HCT116 (cell line): ENCODE data around the gene CSGALNACT2. TPM values are rescaled to one million over a fixed set of nuclear protein-coding genes. Genes with fewer than 3 reads are reported as not detected.
A peak's percentile ranks its signal among the peaks of the same experiment; 100 is the strongest.

Experiments used
- ATAC-seq: fragments of 200-7000 bp; cut with Tn5 transposase; 2 replicates; pipeline ENCODE4 v1.9.1; 2020; ENCODE audit warnings: mild to moderate bottlenecking, moderate library complexity
- BruUV-seq: library from RNA; stranded (reverse); fragments of 400-500 nt; replicated peaks from 2 replicates; lab custom pipeline; 2021; lab: Mats Ljungman, UMichigan
- CTCF ChIA-PET: fragments of 300-600 bp; sonication (Branson Sonifier 250); formaldehyde crosslinking; loops from one replicate; lab custom pipeline; 2021; ENCODE audit warnings: antibody characterized with exemption; lab: Charles Lee
- POLR2A ChIA-PET: fragments of 300-600, 350-600 bp; sonication (Branson Sonifier 250); formaldehyde crosslinking; loops from one replicate; lab custom pipeline; 2021; ENCODE audit warnings: antibody characterized with exemption; lab: Charles Lee
- RAD21 ChIA-PET, 2 experiments: fragments of 300-600 bp; sonication (Branson Sonifier 250); formaldehyde crosslinking; loops; one replicate each; lab custom pipeline; 2023; ENCODE audit warnings: low total read pairs in 2 of 2; ENCODE audit not compliant: uncharacterized antibody in 2 of 2, unreplicated experiment in 2 of 2, low non-redundant PET in 1 of 2; lab: Charles Lee
- DNase-seq: peaks from one replicate; pipeline ENCODE4 v3.0.0-alpha.2; 2010; ENCODE audit warnings: low read depth, low spot score
- H2AFZ ChIP-seq: fragments of 200-600 bp; shearing (Covaris generic), sonication (generic); 2 replicates; pipeline ENCODE4 v1.6.1; 2017; ENCODE audit warnings: low read depth, mixed run types, mixed read lengths, antibody characterized with exemption, low read length; ENCODE audit not compliant: poor library complexity, severe bottlenecking
- H3K27ac ChIP-seq: 2 replicates; pipeline ENCODE4 v1.5.1; 2012; ENCODE audit warnings: low read depth, low read length
- H3K27me3 ChIP-seq: fragments of 200-600 bp; sonication (generic); 2 replicates; pipeline ENCODE4 v1.6.1; 2016; ENCODE audit warnings: mixed run types, low read length, mixed read lengths; ENCODE audit not compliant: insufficient read depth
- H3K36me3 ChIP-seq, 2 experiments: fragments of 200-500 bp in 1 of 2; fragments of 200-600 bp in 1 of 2; sonication (Bioruptor generic) in 1 of 2; sonication (generic) in 1 of 2; 2 replicates each; pipeline versions ENCODE4 v1.5.1 to v1.6.1; 2014 to 2016; ENCODE audit warnings: low read length in 2 of 2, inconsistent platforms in 1 of 2, mixed read lengths in 1 of 2, mixed run types in 1 of 2; ENCODE audit not compliant: insufficient read depth in 2 of 2, control insufficient read depth in 1 of 2
- H3K4me1 ChIP-seq, 2 experiments: fragments of 200-600 bp in 1 of 2; sonication (generic) in 1 of 2; 2 replicates each; pipeline versions ENCODE4 v1.5.1 to v1.6.1; 2012 to 2017; ENCODE audit warnings: low read length in 2 of 2, inconsistent platforms in 1 of 2, mild to moderate bottlenecking in 1 of 2, mixed read lengths in 1 of 2, mixed run types in 1 of 2, moderate library complexity in 1 of 2; ENCODE audit not compliant: insufficient read depth in 2 of 2, control insufficient read depth in 1 of 2
- H3K4me2 ChIP-seq: fragments of 200-600 bp; sonication (generic); 2 replicates; pipeline ENCODE4 v1.6.1; 2017; ENCODE audit warnings: mixed run types, low read length, mixed read lengths
- H3K4me3 ChIP-seq, 2 experiments: fragments of 200-600 bp in 1 of 2; sonication (generic) in 1 of 2; replicated peaks in 1 of 2; 2 replicates each; pipeline ENCODE4 v1.5.1; 2011 to 2016; ENCODE audit warnings: low read length in 2 of 2, control low read depth in 1 of 2, low read depth in 1 of 2, mild to moderate bottlenecking in 1 of 2, mixed read lengths in 1 of 2, mixed run types in 1 of 2
- H3K79me2 ChIP-seq: fragments of 200-600 bp; sonication (generic); 2 replicates; pipeline ENCODE4 v1.6.1; 2017; ENCODE audit warnings: mild to moderate bottlenecking, mixed run types, low read length, moderate library complexity, mixed read lengths; ENCODE audit not compliant: insufficient read depth
- H3K9ac ChIP-seq: fragments of 200-600 bp; sonication (generic); 2 replicates; pipeline ENCODE4 v1.6.1; 2016; ENCODE audit warnings: low read length, mixed read lengths
- H3K9me2 ChIP-seq: fragments of 200-600 bp; sonication (generic), shearing (Covaris generic); 2 replicates; pipeline ENCODE4 v1.6.1; 2017; ENCODE audit warnings: mixed run types, mild to moderate bottlenecking, moderate library complexity; ENCODE audit not compliant: insufficient read depth
- H3K9me3 ChIP-seq, 2 experiments: fragments of 200-500 bp in 1 of 2; fragments of 200-600 bp in 1 of 2; sonication (Bioruptor generic) in 1 of 2; sonication (generic) in 1 of 2; 2 replicates each; pipeline ENCODE4 v1.6.1; 2014 to 2017; ENCODE audit warnings: low read length in 2 of 2, mixed read lengths in 2 of 2, inconsistent platforms in 1 of 2, low read depth in 1 of 2, mild to moderate bottlenecking in 1 of 2, mixed run types in 1 of 2, moderate library complexity in 1 of 2; ENCODE audit not compliant: control insufficient read depth in 1 of 2, insufficient read depth in 1 of 2
- H4K20me1 ChIP-seq: fragments of 200-600 bp; sonication (generic), shearing (Covaris generic); 2 replicates; pipeline ENCODE4 v1.6.1; 2017; ENCODE audit warnings: mixed run types, mild to moderate bottlenecking, moderate library complexity; ENCODE audit not compliant: insufficient read depth
- ATF3 ChIP-seq: IDR thresholded peaks from 2 replicates; pipeline ENCODE4 v1.6.1; 2012
- CBX3 ChIP-seq: IDR thresholded peaks from 2 replicates; pipeline ENCODE4 v1.6.1; 2012; ENCODE audit warnings: low read depth
- CEBPB ChIP-seq: IDR thresholded peaks from 2 replicates; pipeline ENCODE4 v1.6.1; 2012; ENCODE audit warnings: low read depth
- EZH2 ChIP-seq: fragments of 200-600 bp; sonication (generic); IDR thresholded peaks from 2 replicates; pipeline ENCODE4 v1.6.1; 2017; ENCODE audit warnings: antibody characterized with exemption, mixed run types
- EZH2phosphoT487 ChIP-seq: fragments of 200-600 bp; IDR thresholded peaks from 2 replicates; pipeline ENCODE4 v1.6.1; 2018; ENCODE audit warnings: antibody characterized with exemption, borderline replicate concordance
- FOSL1 ChIP-seq: IDR thresholded peaks from 2 replicates; pipeline ENCODE4 v1.6.1; 2012; ENCODE audit warnings: low read depth
- JUND ChIP-seq: IDR thresholded peaks from 2 replicates; pipeline ENCODE4 v1.6.1; 2012
- MAX ChIP-seq: IDR thresholded peaks from 2 replicates; pipeline ENCODE4 v1.6.1; 2012
- POLR2A ChIP-seq: IDR thresholded peaks from 2 replicates; pipeline ENCODE4 v1.7.0; 2011; ENCODE audit warnings: borderline replicate concordance; ENCODE audit not compliant: insufficient read depth, insufficient read length; ENCODE audit errors: extremely low read depth
- RAD21 ChIP-seq: IDR thresholded peaks from 2 replicates; pipeline ENCODE4 v1.6.1; 2012; ENCODE audit warnings: low read depth, mild to moderate bottlenecking
- SIN3A ChIP-seq: IDR thresholded peaks from 2 replicates; pipeline ENCODE4 v1.6.1; 2012; ENCODE audit warnings: low read depth
- SRF ChIP-seq: IDR thresholded peaks from 2 replicates; pipeline ENCODE4 v1.6.1; 2012; ENCODE audit warnings: low read depth
- YY1 ChIP-seq: IDR thresholded peaks from 2 replicates; pipeline ENCODE4 v1.6.1; 2011; ENCODE audit warnings: low read length, low read depth, moderate library complexity, mild to moderate bottlenecking; ENCODE audit not compliant: insufficient replicate concordance; ENCODE audit errors: extremely low read depth
- ZBTB33 ChIP-seq: IDR thresholded peaks from 2 replicates; pipeline ENCODE4 v1.6.1; 2011; ENCODE audit warnings: mild to moderate bottlenecking, low read length, moderate library complexity; ENCODE audit not compliant: insufficient replicate concordance; ENCODE audit errors: extremely low read depth
- ZFX ChIP-seq: fragments of 450-650 bp; IDR thresholded peaks from 2 replicates; pipeline ENCODE4 v1.6.1; 2017
- ZNF274 ChIP-seq: fragments of 200-500 bp; sonication (Bioruptor generic); IDR thresholded peaks from 2 replicates; pipeline ENCODE4 v1.6.1; 2014; ENCODE audit warnings: mild to moderate bottlenecking, low read depth, low read length, inconsistent platforms
- intact Hi-C: fragments of 100-400 bp; cut with micrococcal nuclease; formaldehyde crosslinking; loops from 2 replicates; pipeline ENCODE4 v1.10.0; 2022
- total RNA-seq: library from RNA; stranded (reverse); gene quantifications from one replicate; pipeline ENCODE4 v1.2.1, GENCODE V29; 2021; ENCODE audit not compliant: unreplicated experiment

Gene CSGALNACT2
- total RNA-seq, 1 experiment from 2014 or later, result 9.9 TPM

GRCh38 chr10:43192884-43193283 lies 54.6 kb downstream of the CSGALNACT2 start (continued):
- TF ChIP-seq SRF (no peak), EZH2phosphoT487 (no peak), POLR2A (no peak), CBX3 (no peak), YY1 (no peak), FOSL1 (no peak)
- TF ChIP-seq, all 23 proteins: peak for 0

- no peaks in the 10 kb centered on the region for H4K20me1 ChIP-seq
- intact Hi-C loops, result no loop called here
- ChIA-PET RAD21 (no interaction called here), CTCF (interaction anchor here (4.3 kb wide), 1 partner anchor 10 kb away, joined by 40 read pairs; no protein-coding TSS in a partner anchor), POLR2A (interaction anchor here (1.3 kb wide), 1 partner anchor 9 kb away, joined by 5 read pairs; no protein-coding TSS in a partner anchor)
- no peaks in the 10 kb centered on the region for H3K79me2 ChIP-seq
- DNase-seq (no peak), ATAC-seq (peak; percentile 16; the same call in 1 of the 2 replicates)
- no TSS peak for BruUV-seq
- no peaks in the 10 kb centered on the region for H3K9me2 ChIP-seq
- no peak overlapping the region for H3K27ac ChIP-seq
- no peak overlapping the region for H3K9ac ChIP-seq
- H3K9me3 ChIP-seq, result no peaks in the 10 kb centered on the region
- H3K4me1 ChIP-seq, result no peaks in the 10 kb centered on the region
- H3K4me3 ChIP-seq, result no peak overlapping the region
- H3K27me3 ChIP-seq, result no peaks in the 10 kb centered on the region
- H2AFZ ChIP-seq, result no peak overlapping the region
- peaks cover 3 to 8% of the 10 kb centered on the region in 2 experiments; a peak in 3 of 4 replicates for H3K36me3 ChIP-seq
- H3K4me2 ChIP-seq, result no peak overlapping the region
- TF ChIP-seq CEBPB (no peak), CBX3 (no peak), SIN3A (no peak), POLR2A (no peak)
Measured at GRCh38 chr10:43193496-43194080, 55.3 kb downstream of the CSGALNACT2 start.

GRCh38 chr10:43194266-43194665 lies 56.0 kb downstream of the CSGALNACT2 start:
- Histone ChIP-seq H3K4me2 (no peak overlapping the region), H3K4me3 (no peak overlapping the region), H3K9ac (no peak overlapping the region), H3K4me1 (no peaks in the 10 kb centered on the region), H3K27me3 (no peaks in the 10 kb centered on the region), H3K9me2 (no peaks in the 10 kb centered on the region), H2AFZ (no peak overlapping the region), H3K9me3 (no peaks in the 10 kb centered on the region), H3K27ac (no peak overlapping the region), H3K79me2 (no peaks in the 10 kb centered on the region), H4K20me1 (no peaks in the 10 kb centered on the region), H3K36me3 (peaks cover 5 to 13% of the 10 kb centered on the region in 2 experiments; a peak in 3 of 4 replicates)
- BruUV-seq, result no TSS peak
- TF ChIP-seq CEBPB (no peak), ZNF274 (no peak), ATF3 (no peak), SRF (no peak), RAD21 (no peak), ZBTB33 (no peak), EZH2phosphoT487 (no peak), MAX (no peak), EZH2 (no peak), JUND (no peak), FOSL1 (no peak), SIN3A (no peak), ZFX (no peak)
- CTCF ChIA-PET, result interaction anchor here (4.3 kb wide), 1 partner anchor 9 kb away, joined by 40 read pairs; no protein-coding TSS in a partner anchor
- no peak for DNase-seq
- no peak for ATAC-seq
- RAD21 ChIA-PET, result no interaction called here
- intact Hi-C loops, result no loop called here
- POLR2A ChIA-PET, result no interaction called here
